NB4 (cell line): ENCODE data around the gene CHCHD6.

ENCODE experiments used
- DNase-seq: peaks from one replicate; pipeline ENCODE4 v3.0.0; 2010; ENCODE audit warnings: low read depth
- H3K4me3 ChIP-seq: one replicate; pipeline ENCODE4 v1.5.1; 2011; ENCODE audit warnings: mild to moderate bottlenecking, low read depth, low read length, moderate library complexity
- MYC ChIP-seq: IDR thresholded peaks from 2 replicates; pipeline ENCODE4 v1.6.1; 2011; ENCODE audit warnings: low read depth, low read length
- POLR2A ChIP-seq: IDR thresholded peaks from 2 replicates; pipeline ENCODE4 v1.6.1; 2011; ENCODE audit warnings: mild to moderate bottlenecking; ENCODE audit not compliant: insufficient read length; ENCODE audit errors: extremely low read depth
- TF ChIP-seq, protein P1 (sequence below): IDR thresholded peaks from one replicate; pipeline ENCODE4 v1.5.1; 2012; ENCODE audit warnings: low read depth, low read length
- TF ChIP-seq, protein P2 (sequence below): IDR thresholded peaks from 2 replicates; pipeline ENCODE4 v1.6.1; 2011; ENCODE audit warnings: low read depth, low read length

The CHCHD6 gene

DNA sequence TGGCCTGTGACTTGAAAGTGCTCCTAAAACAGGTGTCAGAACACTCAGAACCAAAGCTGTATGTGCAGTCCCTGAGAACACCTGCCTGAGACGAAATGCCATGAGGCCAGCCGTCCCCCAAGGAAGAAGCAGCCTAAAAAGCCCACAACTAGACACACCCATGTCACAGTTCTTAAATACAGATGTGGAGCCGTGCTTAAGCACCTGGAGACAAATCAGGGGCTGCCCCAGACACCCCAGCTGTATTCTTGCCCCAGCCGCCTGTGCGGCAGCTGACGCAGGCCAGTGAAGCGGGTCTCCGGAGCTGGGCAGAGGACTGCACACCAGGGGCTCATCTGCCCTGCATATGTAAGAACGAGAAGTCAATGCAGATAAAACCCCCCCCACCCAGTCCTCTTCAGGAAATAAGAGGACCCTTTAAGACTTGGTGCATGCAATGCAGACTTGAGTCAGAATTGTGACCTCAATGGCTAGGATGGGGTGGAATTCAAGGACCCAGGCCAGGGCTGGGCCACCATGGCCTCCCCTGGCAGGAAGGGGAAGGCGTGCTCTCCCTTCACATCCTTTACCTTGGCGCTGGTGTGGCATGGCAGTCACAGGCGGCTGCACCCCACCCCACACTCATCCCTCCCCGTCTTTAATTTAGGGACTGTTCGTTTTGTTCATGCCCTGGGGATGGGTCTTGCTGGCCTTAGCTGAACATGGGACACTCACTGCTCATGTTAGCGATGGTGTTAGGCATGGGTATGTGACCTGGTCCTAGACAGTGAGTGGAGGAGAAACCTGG lies 251.2 kb downstream of the CHCHD6 start:
- no peak for TF ChIP-seq POLR2A
- DNase-seq: no peak
- H3K4me3 ChIP-seq: no peak overlapping the region

DNA sequence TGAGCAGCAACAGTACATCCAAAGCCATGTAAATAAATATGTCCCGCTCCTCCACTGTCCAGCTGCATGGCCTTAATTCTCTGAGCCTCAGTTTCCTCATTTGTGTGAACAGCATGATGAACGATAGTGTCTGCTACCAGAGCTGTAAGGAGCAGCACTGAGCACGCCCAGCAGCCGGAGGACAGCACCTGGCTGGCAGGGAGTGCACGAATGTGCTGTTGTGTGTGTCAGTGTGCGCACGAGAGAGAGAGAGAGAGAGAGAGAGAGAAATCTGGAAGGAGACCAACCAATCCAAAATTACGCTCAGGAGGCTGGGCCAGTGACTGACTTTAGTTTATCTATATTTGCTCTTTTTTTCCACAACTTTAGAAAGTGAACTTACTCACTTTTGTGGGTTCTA lies 252.3 kb downstream of the CHCHD6 start:
- no peak overlapping the region for H3K4me3 ChIP-seq
- no peak for DNase-seq
- no peak for TF ChIP-seq POLR2A
- TF ChIP-seq, protein P1, sequence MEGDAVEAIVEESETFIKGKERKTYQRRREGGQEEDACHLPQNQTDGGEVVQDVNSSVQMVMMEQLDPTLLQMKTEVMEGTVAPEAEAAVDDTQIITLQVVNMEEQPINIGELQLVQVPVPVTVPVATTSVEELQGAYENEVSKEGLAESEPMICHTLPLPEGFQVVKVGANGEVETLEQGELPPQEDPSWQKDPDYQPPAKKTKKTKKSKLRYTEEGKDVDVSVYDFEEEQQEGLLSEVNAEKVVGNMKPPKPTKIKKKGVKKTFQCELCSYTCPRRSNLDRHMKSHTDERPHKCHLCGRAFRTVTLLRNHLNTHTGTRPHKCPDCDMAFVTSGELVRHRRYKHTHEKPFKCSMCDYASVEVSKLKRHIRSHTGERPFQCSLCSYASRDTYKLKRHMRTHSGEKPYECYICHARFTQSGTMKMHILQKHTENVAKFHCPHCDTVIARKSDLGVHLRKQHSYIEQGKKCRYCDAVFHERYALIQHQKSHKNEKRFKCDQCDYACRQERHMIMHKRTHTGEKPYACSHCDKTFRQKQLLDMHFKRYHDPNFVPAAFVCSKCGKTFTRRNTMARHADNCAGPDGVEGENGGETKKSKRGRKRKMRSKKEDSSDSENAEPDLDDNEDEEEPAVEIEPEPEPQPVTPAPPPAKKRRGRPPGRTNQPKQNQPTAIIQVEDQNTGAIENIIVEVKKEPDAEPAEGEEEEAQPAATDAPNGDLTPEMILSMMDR: no peak
- no peak for TF ChIP-seq MYC
- TF ChIP-seq, protein P2, sequence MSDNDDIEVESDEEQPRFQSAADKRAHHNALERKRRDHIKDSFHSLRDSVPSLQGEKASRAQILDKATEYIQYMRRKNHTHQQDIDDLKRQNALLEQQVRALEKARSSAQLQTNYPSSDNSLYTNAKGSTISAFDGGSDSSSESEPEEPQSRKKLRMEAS: no peak

DNA sequence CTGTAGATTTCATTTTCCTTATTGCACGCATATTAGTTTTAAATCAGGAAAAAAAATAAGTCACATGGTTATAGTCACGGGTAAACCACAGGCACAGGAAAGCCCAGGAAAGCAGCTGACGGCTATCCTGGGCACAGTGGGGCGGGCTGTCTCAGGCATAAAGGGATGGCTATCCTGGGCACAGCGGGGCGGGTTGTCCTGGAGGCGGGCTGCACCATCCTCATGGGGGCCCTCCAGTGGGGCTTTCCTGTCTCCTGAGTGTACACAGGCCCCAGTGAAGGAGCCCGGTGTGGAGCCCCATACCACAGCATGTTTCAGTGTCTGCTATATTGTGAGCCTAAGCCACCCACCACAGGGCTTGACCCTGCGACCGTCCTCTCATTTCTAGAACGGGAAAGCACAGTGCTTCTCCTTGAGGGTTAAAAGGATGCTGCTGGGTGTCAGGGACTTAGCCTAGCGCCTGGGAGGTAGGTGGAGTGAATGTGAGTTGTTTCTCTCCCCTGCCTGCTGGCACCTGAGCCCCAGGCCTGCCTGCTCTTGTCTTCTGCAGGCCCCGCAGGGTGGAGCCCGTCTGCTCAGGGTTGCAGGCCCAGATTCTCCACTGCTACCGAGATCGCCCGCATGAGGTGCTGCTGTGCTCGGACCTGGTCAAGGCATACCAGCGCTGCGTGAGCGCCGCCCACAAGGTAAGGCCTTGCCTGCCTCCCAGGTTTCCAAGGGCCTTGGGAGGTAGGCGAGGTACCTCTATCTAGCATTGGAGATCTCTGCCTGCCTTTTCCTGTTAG lies 253.0 kb downstream of the CHCHD6 start:
- H3K4me3 ChIP-seq: no peak overlapping the region
- TF ChIP-seq POLR2A (no peak), MYC (no peak)
- TF ChIP-seq, protein P1: no peak
- TF ChIP-seq, protein P2: no peak
- DNase-seq: no peak

DNA sequence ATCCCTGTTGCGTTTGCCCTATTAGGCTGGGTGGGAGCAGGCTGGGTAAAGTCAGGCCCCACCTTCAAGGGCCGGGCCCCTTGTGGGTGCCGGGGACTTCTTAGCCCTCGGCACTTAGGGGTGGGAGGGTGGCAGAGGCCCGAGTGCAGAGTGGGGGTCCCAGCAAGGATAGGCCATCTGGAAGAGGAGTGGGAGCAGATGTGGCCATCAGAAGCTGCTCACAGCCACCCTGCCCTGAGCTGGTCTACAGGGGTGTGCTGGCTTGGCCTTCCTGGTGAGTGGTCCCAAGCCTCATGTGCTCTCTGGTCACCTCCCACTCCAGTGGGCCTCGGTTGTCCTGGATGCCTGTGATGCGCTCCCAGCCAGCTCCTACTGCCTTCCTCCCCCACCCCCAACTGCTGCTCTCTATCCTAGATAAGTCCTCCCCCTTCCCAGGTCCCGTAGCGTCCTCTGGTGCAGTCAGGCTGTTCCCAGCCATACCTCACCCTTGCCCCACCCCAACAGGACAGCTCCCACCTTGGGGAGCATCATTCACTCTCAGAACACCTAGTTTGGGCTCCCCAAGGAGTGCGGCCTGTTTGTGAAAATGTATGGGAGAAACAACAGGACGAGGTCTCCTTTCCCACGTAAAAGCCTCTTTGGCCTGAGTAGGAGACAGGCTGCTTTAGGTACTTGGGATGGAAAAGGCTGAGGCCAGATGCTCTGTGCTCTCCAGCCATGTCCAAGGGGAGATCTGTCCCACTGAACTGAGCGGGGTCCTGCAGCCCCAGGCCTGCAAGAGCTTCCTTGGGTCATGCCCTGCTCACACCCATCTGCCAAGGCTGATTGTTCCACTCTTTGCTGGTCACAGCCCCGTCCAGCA lies 254.0 kb downstream of the CHCHD6 start:
- DNase-seq: no peak
- TF ChIP-seq MYC (no peak), POLR2A (no peak)
- TF ChIP-seq, protein P1: no peak
- TF ChIP-seq, protein P2: no peak
- H3K4me3 ChIP-seq: no peak overlapping the region

DNA sequence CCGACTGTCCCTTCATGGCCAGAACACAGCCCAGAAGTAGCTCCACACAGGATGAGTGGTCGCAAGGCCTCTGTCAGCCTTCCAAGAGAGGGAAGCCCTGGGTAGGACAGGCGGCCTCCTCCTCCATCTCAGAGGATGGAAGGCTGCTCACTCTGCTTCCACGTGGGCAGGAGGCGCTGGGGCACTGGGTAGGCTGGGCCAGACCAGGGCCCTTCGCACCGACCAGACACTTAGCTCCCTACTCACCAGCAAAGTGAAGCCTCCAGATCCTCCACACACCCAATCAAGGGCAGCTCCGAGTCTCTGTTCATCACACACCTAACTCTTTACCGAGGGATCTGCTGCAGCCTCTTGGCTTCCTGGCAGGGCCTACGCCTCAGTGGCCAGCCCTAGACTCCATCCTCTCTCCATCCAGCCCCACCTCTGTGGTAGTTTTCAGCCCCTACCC lies 254.6 kb downstream of the CHCHD6 start:
- TF ChIP-seq, protein P2: no peak
- TF ChIP-seq MYC (no peak), POLR2A (no peak)
- TF ChIP-seq, protein P1: no peak
- no peak overlapping the region for H3K4me3 ChIP-seq
- no peak for DNase-seq
